WTC11 (cell line): ENCODE measurements around the gene FGF5. TPM values are rescaled to one million over a fixed set of nuclear protein-coding genes. Genes with fewer than 3 reads are reported as not detected.

Experiments
- ATAC-seq: fragments of 200-7000 bp; cut with Tn5 transposase; 2 replicates; pipeline ENCODE4 v1.10.0; 2021; ENCODE audit warnings: mild to moderate bottlenecking, moderate library complexity
- CTCF ChIA-PET: fragments of 300-600 bp; sonication (Branson Sonifier 250); formaldehyde crosslinking; loops from one replicate; lab custom pipeline; 2021; ENCODE audit warnings: antibody characterized with exemption; lab: Charles Lee
- POLR2A ChIA-PET: fragments of 350-600 bp; sonication (Branson Sonifier 250); formaldehyde crosslinking; loops from one replicate; lab custom pipeline; 2021; ENCODE audit warnings: antibody characterized with exemption; lab: Charles Lee
- DNase-seq: peaks from one replicate; pipeline ENCODE4 v3.0.0; 2021; ENCODE audit warnings: low spot score
- H3K27ac Mint-ChIP-seq: 2 replicates; pipeline ENCODE4 v1.8.0; 2021; ENCODE audit warnings: mixed read lengths
- H3K27me3 Mint-ChIP-seq: 2 replicates; pipeline ENCODE4 v1.8.0; 2021; ENCODE audit warnings: low read depth, mild to moderate bottlenecking, moderate library complexity, mixed read lengths
- H3K36me3 Mint-ChIP-seq: 2 replicates; pipeline ENCODE4 v1.8.0; 2021; ENCODE audit warnings: mixed read lengths
- H3K4me1 Mint-ChIP-seq: 2 replicates; pipeline ENCODE4 v1.8.0; 2022; ENCODE audit warnings: mixed read lengths
- H3K4me3 Mint-ChIP-seq: 2 replicates; pipeline ENCODE4 v1.8.0; 2021; ENCODE audit warnings: mild to moderate bottlenecking, moderate library complexity, mixed read lengths
- H3K9me3 Mint-ChIP-seq: 2 replicates; pipeline ENCODE4 v1.8.0; 2021; ENCODE audit warnings: mixed read lengths
- ARID4B ChIP-seq: sonication (generic); formaldehyde crosslinking; IDR thresholded peaks from 2 replicates; pipeline ENCODE4 v1.8.0; 2023; ENCODE audit warnings: missing genetic modification reagents, mild to moderate bottlenecking, borderline replicate concordance
- E2F1 ChIP-seq: sonication (generic); formaldehyde crosslinking; IDR thresholded peaks from 2 replicates; pipeline ENCODE4 v1.8.0; 2022; ENCODE audit warnings: mild to moderate bottlenecking, missing genetic modification reagents
- GABPB1 ChIP-seq: sonication (generic); formaldehyde crosslinking; IDR thresholded peaks from 2 replicates; pipeline ENCODE4 v1.8.1; 2023; ENCODE audit warnings: mild to moderate bottlenecking, missing genetic modification reagents
- MAX ChIP-seq: sonication (generic); formaldehyde crosslinking; IDR thresholded peaks from 2 replicates; pipeline ENCODE4 v1.8.0; 2022; ENCODE audit warnings: mild to moderate bottlenecking, missing genetic modification reagents
- MXD4 ChIP-seq: fragments of 250-450 bp; sonication (Bioruptor Pico); IDR thresholded peaks from 2 replicates; pipeline ENCODE4 v1.8.0; 2021; ENCODE audit warnings: mild to moderate bottlenecking, moderate library complexity, borderline replicate concordance
- NR2C2 ChIP-seq: sonication (generic); formaldehyde crosslinking; IDR thresholded peaks from 2 replicates; pipeline ENCODE4 v1.8.0; 2022; ENCODE audit warnings: mild to moderate bottlenecking, missing genetic modification reagents
- SMAD3 ChIP-seq: sonication (generic); formaldehyde crosslinking; IDR thresholded peaks from 2 replicates; pipeline ENCODE4 v1.8.0; 2022; ENCODE audit warnings: missing genetic modification reagents, mild to moderate bottlenecking, borderline replicate concordance
- SP1 ChIP-seq: sonication (generic); formaldehyde crosslinking; conservative IDR thresholded peaks from 2 replicates; pipeline ENCODE4 v1.8.1; 2022; ENCODE audit warnings: missing genetic modification reagents
- TEAD4 ChIP-seq: sonication (generic); formaldehyde crosslinking; IDR thresholded peaks from 2 replicates; pipeline ENCODE4 v1.8.0; 2022; ENCODE audit warnings: mild to moderate bottlenecking, missing genetic modification reagents
- ZBTB21 ChIP-seq: sonication (generic); formaldehyde crosslinking; IDR thresholded peaks from 2 replicates; pipeline ENCODE4 v1.8.1; 2023; ENCODE audit warnings: mild to moderate bottlenecking, missing genetic modification reagents, borderline replicate concordance
- ZNF281 ChIP-seq: sonication (generic); formaldehyde crosslinking; IDR thresholded peaks from 2 replicates; pipeline ENCODE4 v1.8.0; 2023; ENCODE audit warnings: mild to moderate bottlenecking, missing genetic modification reagents
- total RNA-seq: library from RNA; stranded (reverse); gene quantifications from 3 replicates; pipeline ENCODE4 v1.2.3, GENCODE V29; 2021
- TF ChIP-seq, protein P1 (sequence below): sonication (generic); formaldehyde crosslinking; IDR thresholded peaks from 2 replicates; pipeline ENCODE4 v1.8.1; 2023; ENCODE audit warnings: mild to moderate bottlenecking, moderate library complexity, missing genetic modification reagents
- TF ChIP-seq, protein P2 (sequence below): sonication (generic); formaldehyde crosslinking; IDR thresholded peaks from 2 replicates; pipeline ENCODE4 v1.8.1; 2023; ENCODE audit warnings: mild to moderate bottlenecking, missing genetic modification reagents
- TF ChIP-seq, protein P3 (sequence below): sonication (generic); formaldehyde crosslinking; IDR thresholded peaks from 2 replicates; pipeline ENCODE4 v1.8.1; 2023; ENCODE audit warnings: mild to moderate bottlenecking, missing genetic modification reagents, moderate library complexity

FGF5 gene
- total RNA-seq, 1 experiment from 2014 or later, result not detected

DNA sequence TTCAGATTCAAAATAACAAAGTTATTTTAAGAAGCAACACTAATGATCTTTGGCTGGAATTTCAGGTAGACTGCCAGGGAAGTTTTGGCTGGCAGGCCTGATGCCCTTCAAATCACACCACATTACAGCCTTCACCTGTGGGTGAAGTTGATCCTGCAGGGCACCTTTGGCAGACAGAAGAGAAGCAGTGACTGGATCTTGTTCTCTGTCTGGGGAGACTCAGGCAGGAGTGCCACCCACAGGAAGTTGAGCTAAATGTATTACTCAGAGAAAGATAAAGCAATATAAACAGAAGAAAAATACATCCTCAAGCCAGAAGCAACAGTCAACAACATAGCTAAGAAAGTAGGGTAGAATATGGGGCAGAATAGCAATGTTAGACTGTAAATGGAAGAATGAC, 56.3 kb downstream of the FGF5 start:
- Mint-ChIP-seq H3K9me3 (no peaks in the 10 kb centered on the region), H3K27me3 (no peaks in the 10 kb centered on the region), H3K4me3 (no peak overlapping the region), H3K27ac (no peak overlapping the region), H3K4me1 (no peaks in the 10 kb centered on the region)
- ChIA-PET POLR2A (no interaction called here), CTCF (interaction anchor here (0.7 to 1.2 kb wide), 7 partner anchors 9 to 730 kb away, joined by 3 to 9 read pairs (median 4); partner anchors contain the start of gene CFAP299)
- ATAC-seq, result peak; percentile 44; the same call in 1 of the 2 replicates
- no peak for DNase-seq
- TF ChIP-seq GABPB1 (CRISPR knock-in tag) (no peak), NR2C2 (CRISPR knock-in tag) (no peak), ARID4B (CRISPR knock-in tag) (no peak), E2F1 (no peak), MXD4 (no peak), SMAD3 (CRISPR knock-in tag) (no peak), SP1 (CRISPR knock-in tag) (no peak), MAX (CRISPR knock-in tag) (no peak), ZNF281 (CRISPR knock-in tag) (no peak), TEAD4 (CRISPR knock-in tag) (no peak), ZBTB21 (CRISPR knock-in tag) (no peak)
- TF ChIP-seq, protein P1, sequence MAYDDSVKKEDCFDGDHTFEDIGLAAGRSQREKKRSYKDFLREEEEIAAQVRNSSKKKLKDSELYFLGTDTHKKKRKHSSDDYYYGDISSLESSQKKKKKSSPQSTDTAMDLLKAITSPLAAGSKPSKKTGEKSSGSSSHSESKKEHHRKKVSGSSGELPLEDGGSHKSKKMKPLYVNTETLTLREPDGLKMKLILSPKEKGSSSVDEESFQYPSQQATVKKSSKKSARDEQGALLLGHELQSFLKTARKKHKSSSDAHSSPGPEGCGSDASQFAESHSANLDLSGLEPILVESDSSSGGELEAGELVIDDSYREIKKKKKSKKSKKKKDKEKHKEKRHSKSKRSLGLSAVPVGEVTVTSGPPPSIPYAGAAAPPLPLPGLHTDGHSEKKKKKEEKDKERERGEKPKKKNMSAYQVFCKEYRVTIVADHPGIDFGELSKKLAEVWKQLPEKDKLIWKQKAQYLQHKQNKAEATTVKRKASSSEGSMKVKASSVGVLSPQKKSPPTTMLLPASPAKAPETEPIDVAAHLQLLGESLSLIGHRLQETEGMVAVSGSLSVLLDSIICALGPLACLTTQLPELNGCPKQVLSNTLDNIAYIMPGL, result no peak
- TF ChIP-seq, protein P2, sequence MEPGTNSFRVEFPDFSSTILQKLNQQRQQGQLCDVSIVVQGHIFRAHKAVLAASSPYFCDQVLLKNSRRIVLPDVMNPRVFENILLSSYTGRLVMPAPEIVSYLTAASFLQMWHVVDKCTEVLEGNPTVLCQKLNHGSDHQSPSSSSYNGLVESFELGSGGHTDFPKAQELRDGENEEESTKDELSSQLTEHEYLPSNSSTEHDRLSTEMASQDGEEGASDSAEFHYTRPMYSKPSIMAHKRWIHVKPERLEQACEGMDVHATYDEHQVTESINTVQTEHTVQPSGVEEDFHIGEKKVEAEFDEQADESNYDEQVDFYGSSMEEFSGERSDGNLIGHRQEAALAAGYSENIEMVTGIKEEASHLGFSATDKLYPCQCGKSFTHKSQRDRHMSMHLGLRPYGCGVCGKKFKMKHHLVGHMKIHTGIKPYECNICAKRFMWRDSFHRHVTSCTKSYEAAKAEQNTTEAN, result no peak
- TF ChIP-seq, protein P3, sequence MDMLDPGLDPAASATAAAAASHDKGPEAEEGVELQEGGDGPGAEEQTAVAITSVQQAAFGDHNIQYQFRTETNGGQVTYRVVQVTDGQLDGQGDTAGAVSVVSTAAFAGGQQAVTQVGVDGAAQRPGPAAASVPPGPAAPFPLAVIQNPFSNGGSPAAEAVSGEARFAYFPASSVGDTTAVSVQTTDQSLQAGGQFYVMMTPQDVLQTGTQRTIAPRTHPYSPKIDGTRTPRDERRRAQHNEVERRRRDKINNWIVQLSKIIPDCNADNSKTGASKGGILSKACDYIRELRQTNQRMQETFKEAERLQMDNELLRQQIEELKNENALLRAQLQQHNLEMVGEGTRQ, result no peak
- TF ChIP-seq, all 79 proteins: peak for 0
- H3K36me3 Mint-ChIP-seq, result no peaks in the 10 kb centered on the region
